BJ (cell line): ENCODE measurements around the gene ZBED4. TPM values are rescaled to one million over a fixed set of nuclear protein-coding genes. Genes with fewer than 3 reads are reported as not detected.

Source experiments
- CTCF ChIA-PET: fragments of 350-600 bp; formaldehyde crosslinking; extraction: SDS; loops from one replicate; lab custom pipeline; 2021; ENCODE audit warnings: antibody characterized with exemption, inconsistent platforms; lab: Yijun Ruan, JAX
- POLR2A ChIA-PET: fragments of 300-600 bp; sonication (Branson Sonifier 250); formaldehyde crosslinking; extraction: SDS; loops from one replicate; lab custom pipeline; 2021; ENCODE audit warnings: antibody characterized with exemption; lab: Charles Lee
- DNase-seq: peaks from one replicate; pipeline ENCODE4 v3.0.0-alpha.2; 2011; ENCODE audit warnings: low read depth
- H3K27me3 ChIP-seq: 2 replicates; pipeline ENCODE4 v1.6.0; 2011; ENCODE audit warnings: low read length; ENCODE audit not compliant: control insufficient read depth, insufficient read depth
- H3K36me3 ChIP-seq: 2 replicates; pipeline ENCODE4 v1.5.1; 2011; ENCODE audit warnings: low read length; ENCODE audit not compliant: control insufficient read depth, insufficient read depth
- H3K4me3 ChIP-seq: 2 replicates; pipeline ENCODE4 v1.5.1; 2011; ENCODE audit warnings: low read depth, mild to moderate bottlenecking, control low read depth, low read length
- polyA plus RNA-seq: library from polyadenylated mRNA; depleted of rRNA; stranded (reverse); fragments of >200 nt; gene quantifications from 2 replicates; pipeline ENCODE4 v1.2.3, GENCODE V29; 2011
- TF ChIP-seq, protein P1 (sequence below): IDR thresholded peaks from 2 replicates; pipeline ENCODE4 v1.5.1; 2011; ENCODE audit warnings: low read depth, mild to moderate bottlenecking, control low read depth, inconsistent platforms, low read length, moderate library complexity; ENCODE audit not compliant: insufficient read depth

ZBED4 gene
- polyA plus RNA-seq, 1 experiment, result 4.5 TPM

DNA sequence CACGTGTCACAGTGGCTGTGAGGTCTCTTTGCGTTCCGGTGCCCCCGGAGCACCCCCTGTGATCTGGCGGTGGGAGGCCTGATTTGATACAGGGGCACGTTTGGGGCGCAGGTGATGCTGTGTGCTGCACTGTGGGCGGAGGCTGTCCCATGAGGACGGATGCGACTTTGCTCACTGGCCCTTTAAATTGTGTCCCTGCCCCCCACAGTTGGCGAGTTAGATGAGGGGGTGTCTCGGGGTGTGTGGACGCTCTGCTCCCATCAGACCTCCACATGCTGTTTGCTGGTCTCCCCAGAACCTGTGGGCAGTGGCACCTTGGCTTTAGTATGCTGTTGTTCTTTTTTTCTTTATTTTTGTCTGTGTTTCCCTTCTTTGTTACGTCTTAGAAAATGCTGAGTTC is 5.2 kb downstream of the ZBED4 start:
- POLR2A ChIA-PET, result no interaction called here
- no peaks in the 10 kb centered on the region for H3K27me3 ChIP-seq
- CTCF ChIA-PET, result no interaction called here
- peaks cover 5% of the 10 kb centered on the region for H3K36me3 ChIP-seq
- TF ChIP-seq, protein P1, sequence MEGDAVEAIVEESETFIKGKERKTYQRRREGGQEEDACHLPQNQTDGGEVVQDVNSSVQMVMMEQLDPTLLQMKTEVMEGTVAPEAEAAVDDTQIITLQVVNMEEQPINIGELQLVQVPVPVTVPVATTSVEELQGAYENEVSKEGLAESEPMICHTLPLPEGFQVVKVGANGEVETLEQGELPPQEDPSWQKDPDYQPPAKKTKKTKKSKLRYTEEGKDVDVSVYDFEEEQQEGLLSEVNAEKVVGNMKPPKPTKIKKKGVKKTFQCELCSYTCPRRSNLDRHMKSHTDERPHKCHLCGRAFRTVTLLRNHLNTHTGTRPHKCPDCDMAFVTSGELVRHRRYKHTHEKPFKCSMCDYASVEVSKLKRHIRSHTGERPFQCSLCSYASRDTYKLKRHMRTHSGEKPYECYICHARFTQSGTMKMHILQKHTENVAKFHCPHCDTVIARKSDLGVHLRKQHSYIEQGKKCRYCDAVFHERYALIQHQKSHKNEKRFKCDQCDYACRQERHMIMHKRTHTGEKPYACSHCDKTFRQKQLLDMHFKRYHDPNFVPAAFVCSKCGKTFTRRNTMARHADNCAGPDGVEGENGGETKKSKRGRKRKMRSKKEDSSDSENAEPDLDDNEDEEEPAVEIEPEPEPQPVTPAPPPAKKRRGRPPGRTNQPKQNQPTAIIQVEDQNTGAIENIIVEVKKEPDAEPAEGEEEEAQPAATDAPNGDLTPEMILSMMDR, result no peak
- no peak overlapping the region for H3K4me3 ChIP-seq
- no peak for DNase-seq

DNA sequence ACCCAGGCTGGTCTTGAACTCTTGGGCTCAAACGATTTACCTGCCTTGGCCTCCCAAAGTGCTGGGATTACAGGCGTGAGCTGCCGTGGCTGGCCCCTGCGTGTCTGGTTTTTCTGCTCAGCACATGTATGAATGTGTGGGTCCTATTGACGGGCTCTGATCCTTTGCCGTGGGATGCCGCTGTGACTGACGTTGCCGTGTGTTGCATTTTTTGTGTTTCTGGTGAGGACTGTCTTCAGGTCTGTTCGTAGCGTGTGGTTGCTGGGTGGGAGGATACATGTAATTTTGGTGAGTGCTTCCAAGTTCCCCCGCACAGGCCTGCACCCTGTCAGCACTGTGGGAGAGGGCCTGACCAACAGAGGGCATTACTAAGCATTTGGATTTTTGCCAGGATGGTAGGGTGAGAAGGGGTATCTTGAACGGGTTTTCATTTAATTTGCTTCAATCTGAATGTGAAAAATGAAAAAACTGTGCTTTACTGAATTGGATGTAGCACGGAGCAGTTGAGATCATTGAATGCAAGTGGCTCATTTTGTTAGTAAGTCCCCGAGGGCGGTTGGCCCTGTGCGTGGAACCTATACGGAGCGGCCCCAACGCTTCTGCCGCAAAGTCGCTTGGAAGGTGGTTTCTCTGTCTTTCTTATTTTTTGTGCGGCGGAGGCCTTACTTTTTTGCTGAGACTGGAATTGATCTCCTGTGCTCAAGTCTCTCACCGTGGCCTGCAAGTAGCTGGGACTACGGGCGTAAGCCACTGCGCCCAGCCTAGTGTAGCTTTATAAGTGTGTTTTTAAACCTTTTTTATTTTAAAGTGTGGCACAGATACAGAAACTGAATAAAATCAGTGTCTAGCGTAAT is 8.2 kb downstream of the ZBED4 start:
- POLR2A ChIA-PET, result no interaction called here
- DNase-seq, result no peak
- Histone ChIP-seq H3K4me3 (no peak overlapping the region), H3K36me3 (peaks cover 4% of the 10 kb centered on the region), H3K27me3 (no peaks in the 10 kb centered on the region)
- TF ChIP-seq, protein P1, result no peak
- CTCF ChIA-PET, result no interaction called here

DNA sequence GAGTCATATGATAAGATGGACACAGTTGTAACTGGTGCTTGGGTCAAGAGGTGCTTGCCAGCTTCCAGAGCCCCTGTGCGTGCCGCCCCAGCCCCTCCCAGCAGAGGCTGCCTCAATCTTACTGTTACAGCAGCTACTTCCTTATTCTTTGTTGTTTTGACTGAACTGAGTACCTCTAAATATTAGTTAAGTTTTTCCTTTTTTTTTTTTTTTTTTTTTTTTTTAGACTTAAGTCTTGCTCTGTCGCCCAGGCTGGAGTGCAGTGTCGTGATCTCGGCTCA is 8.8 kb downstream of the ZBED4 start:
- ChIA-PET POLR2A (no interaction called here), CTCF (no interaction called here)
- no peak for DNase-seq
- TF ChIP-seq, protein P1, result no peak
- Histone ChIP-seq H3K27me3 (no peaks in the 10 kb centered on the region), H3K36me3 (peaks cover 1% of the 10 kb centered on the region; the same call in 1 of the 2 replicates), H3K4me3 (no peak overlapping the region)

DNA sequence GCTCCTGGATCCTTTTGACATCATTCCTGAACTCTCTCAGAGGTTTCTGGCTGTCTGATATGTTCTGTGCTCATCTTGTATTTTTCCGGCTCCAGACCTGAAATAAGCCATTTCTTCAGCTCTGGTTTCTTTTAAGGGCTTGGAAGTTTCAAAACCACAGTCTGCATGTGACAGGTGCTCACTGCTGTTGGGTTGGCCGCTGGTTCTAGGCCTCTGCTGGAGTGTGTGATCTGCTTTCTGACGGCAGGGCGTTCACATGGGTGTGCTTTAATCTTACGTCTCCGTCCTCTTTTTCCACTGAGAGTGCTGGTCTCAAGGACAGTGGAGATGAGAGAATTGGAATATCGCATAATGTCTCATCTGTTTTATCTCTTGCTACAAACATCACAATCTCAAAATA is 10.3 kb downstream of the ZBED4 start:
- no peak for DNase-seq
- POLR2A ChIA-PET, result no interaction called here
- TF ChIP-seq, protein P1, result no peak
- peaks cover under 1% of the 10 kb centered on the region; the same call in 1 of the 2 replicates for H3K36me3 ChIP-seq
- no peak overlapping the region for H3K4me3 ChIP-seq
- CTCF ChIA-PET, result no interaction called here
- H3K27me3 ChIP-seq, result no peaks in the 10 kb centered on the region

DNA sequence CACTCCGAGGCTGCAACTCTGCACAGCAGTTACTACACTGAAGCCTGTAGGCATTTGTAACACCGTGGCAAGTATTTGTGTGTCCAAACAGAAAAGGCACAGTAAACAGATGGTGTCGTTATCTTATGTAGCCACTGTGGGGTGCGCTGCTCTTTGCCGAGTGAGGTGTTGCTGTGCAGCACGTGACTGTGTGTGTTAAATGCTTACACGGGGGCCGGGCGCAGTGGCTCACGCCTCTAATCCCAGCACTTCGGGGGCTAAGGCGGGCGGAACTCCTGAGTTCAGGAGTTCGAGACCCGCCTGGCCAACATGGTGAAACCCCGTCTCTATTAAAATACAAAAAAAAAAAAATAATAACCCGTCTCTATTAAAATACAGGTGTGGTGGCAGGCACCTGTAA is 11.5 kb downstream of the ZBED4 start:
- H3K36me3 ChIP-seq, result no peaks in the 10 kb centered on the region
- TF ChIP-seq, protein P1, result no peak
- ChIA-PET POLR2A (no interaction called here), CTCF (no interaction called here)
- DNase-seq, result no peak
- H3K4me3 ChIP-seq, result no peak overlapping the region
- H3K27me3 ChIP-seq, result no peaks in the 10 kb centered on the region
